K562 (cell line): ENCODE measurements around the gene HAS3. TPM values are rescaled to one million over a fixed set of nuclear protein-coding genes. Genes with fewer than 3 reads are reported as not detected.
A peak's percentile ranks its signal among the peaks of the same experiment; 100 is the strongest.

Experiments used
- C11orf30 ChIP-seq: fragments of 450-650 bp; IDR thresholded peaks from 2 replicates; pipeline ENCODE4 v1.6.1; 2016; ENCODE audit warnings: low read depth, mild to moderate bottlenecking
- CTBP1 ChIP-seq: fragments of 450-650 bp; IDR thresholded peaks from 2 replicates; pipeline ENCODE4 v1.6.1; 2016; ENCODE audit warnings: borderline replicate concordance
- CTCFL ChIP-seq: IDR thresholded peaks from 2 replicates; pipeline ENCODE4 v1.6.1; 2011; ENCODE audit warnings: borderline replicate concordance, low read depth, mild to moderate bottlenecking, moderate library complexity, low read length; ENCODE audit not compliant: insufficient read depth, poor library complexity, severe bottlenecking
- DDX20 ChIP-seq: fragments of 450-650 bp; IDR thresholded peaks from 2 replicates; pipeline ENCODE4 v1.6.1; 2016; ENCODE audit warnings: missing genetic modification characterization, low read depth, mild to moderate bottlenecking, missing compliant biosample characterization, moderate library complexity
- ETS1 ChIP-seq: conservative IDR thresholded peaks from 2 replicates; pipeline ENCODE4 v1.6.1; 2011; ENCODE audit warnings: low read depth, mild to moderate bottlenecking, low read length; ENCODE audit not compliant: control insufficient read depth
- REST ChIP-seq, 2 experiments: fragments of 450-650 bp; formaldehyde crosslinking in 1 of 2; IDR thresholded peaks; 2 replicates each; pipeline versions ENCODE4 v1.4.0 to v1.6.1; 2014 to 2020; ENCODE audit warnings: mild to moderate bottlenecking in 2 of 2, borderline replicate concordance in 1 of 2, low read depth in 1 of 2
- SMC3 ChIP-seq: conservative IDR thresholded peaks from 2 replicates; pipeline ENCODE4 v1.6.1; 2011; ENCODE audit warnings: low read depth, low read length, improper control_type of control experiment; ENCODE audit not compliant: insufficient read depth
- ZFP36 ChIP-seq: fragments of 150-350 bp; IDR thresholded peaks from 2 replicates; pipeline ENCODE4 v1.6.1; 2018; ENCODE audit warnings: low read length, low read depth; ENCODE audit not compliant: partially characterized antibody
- polyA plus RNA-seq, 8 experiments: library from polyadenylated mRNA; depleted of rRNA in 4 of 8; stranded (reverse) in 5 of 8; unstranded in 3 of 8; fragments of >200 nt; fragmentation: Nextera tagmentation in 2 of 8; fragmentation: Illumina TruSeq in 1 of 8; extraction: Ambion mirVana in 2 of 8; extraction: Trizol in 1 of 8; gene quantifications; 2 replicates each; pipeline versions ENCODE4 v1.2.1 to v1.2.3, GENCODE V29; 2011 to 2014; ENCODE audit warnings: inconsistent platforms in 1 of 8, missing spikeins in 1 of 8
- total RNA-seq, 7 experiments: library from RNA; depleted of rRNA in 6 of 7; stranded (reverse); fragments of >200 nt in 6 of 7; fragmentation: Illumina TruSeq in 2 of 7; extraction: Trizol in 2 of 7; gene quantifications; 2 replicates each; pipeline versions ENCODE4 v1.2.1 to v1.2.3, GENCODE V29; 2011 to 2021; ENCODE audit warnings: low replicate concordance in 1 of 7

The HAS3 gene
- total and polyA plus RNA-seq, 9 of the 15 experiments (the other 6 are each of a cell fraction or from before 2014, with no cell fraction given), result 0.04 to 0.33 (median 0.13) TPM; not detected in 1

GRCh38 chr16:69112285-69113129, 7.1 kb downstream of the HAS3 start (continued):
- TF ChIP-seq CTBP1, result 0 out of 2 replicates have a peak, but pooled peaks have one; percentile 15
- peak; percentile 54; the same call in 1 of the 2 replicates for TF ChIP-seq SMC3
- no peak for TF ChIP-seq DDX20 (tag)
- TF ChIP-seq REST (IDR thresholded peaks at IDR 0.05; ENCODE audit: borderline replicate concordance), result peak; percentile 26; the same call in 1 of the 2 replicates
- TF ChIP-seq REST (CRISPR knock-in tag; IDR thresholded peaks at IDR 0.05; ENCODE audit: low read depth), result no peak
- peak; percentile 87 for TF ChIP-seq ZFP36
- TF ChIP-seq ETS1, result 0 out of 2 replicates have a peak, but pooled peaks have one; percentile 34
- TF ChIP-seq C11orf30, result peak; percentile 52
- TF ChIP-seq CTCFL, result peak; percentile 62
